DMS 273 treated with DMSO at 0.1 percent for 48 hours (cell line): ENCODE measurements around the gene FBN1.

Experiments used
- DNase-seq: peaks from one replicate; lab custom pipeline; 2025; lab: John Stamatoyannopoulos, UW

The FBN1 gene

DNA sequence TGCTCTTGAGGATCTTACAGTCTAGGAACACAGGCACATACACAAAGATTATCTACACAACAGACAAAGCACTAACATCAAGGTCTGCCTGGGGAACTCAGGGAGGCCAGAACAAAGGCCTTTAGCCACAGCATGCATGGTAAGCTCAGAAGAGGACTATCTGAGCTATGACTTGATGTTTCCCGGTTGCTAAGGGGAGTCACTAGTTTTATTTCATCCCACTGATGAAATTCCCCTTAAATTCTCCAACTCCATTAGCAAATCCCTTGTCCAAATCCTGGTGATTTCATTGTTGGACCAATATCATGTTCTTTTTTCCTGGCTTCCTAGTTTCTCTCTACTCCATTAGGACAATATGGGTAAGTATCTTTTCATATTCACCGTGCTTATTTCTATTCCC, 23.3 kb downstream of the FBN1 start:
- DNase-seq: no peak

DNA sequence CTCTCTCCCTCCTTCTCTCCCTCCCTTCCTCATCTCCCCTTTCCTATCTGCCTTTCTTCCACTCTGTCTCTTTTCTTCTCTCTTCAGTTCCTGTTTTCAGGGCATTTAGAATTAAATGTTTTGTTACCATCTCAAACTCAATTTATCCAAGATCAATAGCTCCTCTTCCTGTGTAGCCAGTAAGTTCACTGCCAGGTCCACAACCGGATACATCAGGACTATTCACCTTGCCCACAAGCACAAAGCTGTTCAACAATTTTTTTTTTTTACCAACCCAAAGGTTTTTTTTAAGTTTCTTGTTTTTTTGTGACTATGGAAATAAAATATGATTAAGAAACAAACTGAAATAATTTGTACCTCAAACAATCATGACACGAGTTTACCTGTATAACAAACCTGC, 26.1 kb downstream of the FBN1 start:
- DNase-seq: no peak

DNA sequence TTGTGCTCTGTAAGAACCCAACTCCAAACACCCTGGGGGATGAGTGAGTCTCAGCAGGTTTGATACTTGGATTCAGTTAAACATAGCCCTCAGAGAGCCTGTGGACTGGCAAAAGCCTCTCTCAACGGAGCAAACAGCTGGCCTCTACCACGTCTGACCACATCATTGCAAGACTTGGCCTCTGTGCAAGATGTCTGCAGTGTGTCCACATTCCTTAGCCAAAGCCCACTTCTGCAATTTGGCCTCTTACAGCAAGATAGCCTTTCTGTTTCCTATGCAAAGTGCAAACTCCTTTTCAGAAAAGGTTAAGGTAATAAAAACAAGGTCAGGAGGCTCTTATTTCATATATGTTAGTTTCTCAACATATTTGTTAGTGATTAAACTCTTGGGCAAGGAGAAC, 27.9 kb downstream of the FBN1 start:
- DNase-seq: no peak

DNA sequence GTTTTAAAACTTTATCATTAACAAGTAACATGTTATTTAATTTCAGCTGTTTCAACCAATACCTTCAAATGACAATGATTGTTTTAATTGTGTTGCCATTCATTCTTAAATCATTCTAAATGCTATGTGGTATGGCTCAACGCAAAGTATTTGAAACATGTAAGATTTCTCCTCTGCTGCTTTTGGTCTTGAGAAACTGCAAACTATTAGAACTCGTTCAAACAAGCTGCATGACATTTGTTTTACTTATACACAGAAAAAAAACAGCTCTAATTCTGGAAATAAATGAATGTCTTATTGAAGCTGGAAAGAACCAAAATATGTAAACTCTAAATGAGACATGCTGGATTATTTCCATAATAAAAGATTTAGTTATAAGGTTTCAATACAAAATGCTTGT, 29.3 kb downstream of the FBN1 start:
- no peak for DNase-seq

DNA sequence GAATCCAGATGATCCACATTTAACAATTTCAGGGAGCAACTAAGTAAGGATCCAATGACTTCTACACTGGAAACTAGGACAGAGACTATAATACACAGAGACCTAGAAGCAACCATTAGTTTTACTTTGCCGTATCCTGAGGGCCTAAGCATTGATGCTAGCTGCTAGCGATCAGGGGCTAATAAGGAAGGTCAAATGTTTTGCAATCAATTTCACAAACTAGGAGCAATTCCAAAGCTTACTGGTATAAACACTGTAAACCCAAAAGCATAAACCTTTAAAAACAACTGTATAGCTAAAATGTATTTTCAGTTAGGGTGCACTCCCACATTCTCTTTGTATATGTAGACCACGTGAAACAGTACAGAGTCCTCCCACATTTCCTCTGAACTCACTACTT, 31.5 kb downstream of the FBN1 start:
- no peak for DNase-seq

DNA sequence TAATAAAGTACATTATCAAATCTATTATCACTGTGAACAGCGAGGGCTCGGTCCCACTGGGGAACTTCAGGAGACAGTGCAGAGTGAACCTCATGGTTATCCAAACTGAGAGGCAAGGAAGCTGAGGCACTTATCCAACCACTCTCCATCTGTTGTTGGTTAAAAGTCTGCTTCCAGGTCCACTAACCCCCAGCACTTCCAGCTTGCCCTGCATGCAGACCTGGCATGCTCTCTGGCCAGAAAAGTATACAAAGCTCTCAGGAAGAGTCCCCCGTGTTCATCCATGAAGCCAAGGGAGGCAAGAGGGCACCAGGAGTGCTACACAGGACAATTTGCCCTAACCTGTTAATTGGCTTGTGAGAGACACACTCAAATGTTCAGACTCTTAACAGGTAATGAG, 36.0 kb downstream of the FBN1 start:
- no peak for DNase-seq

DNA sequence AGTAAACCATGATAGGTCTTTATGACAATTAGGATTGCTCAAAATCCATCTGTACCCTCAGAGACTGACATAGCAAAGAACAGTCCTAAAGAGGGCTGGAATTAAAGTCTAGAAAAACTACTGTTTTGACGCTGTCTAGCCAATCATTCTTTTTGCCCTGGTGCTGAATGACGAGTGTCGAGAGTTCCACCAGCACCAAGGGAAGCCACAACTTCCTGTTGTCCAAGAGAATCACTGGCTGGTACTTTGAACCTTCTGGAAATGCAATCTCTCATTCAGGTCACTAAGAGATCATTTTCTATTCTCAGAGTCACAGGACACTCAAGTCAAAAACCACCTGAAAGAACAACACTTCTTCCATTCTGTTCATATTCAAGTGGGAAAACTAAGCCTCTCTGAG, 37.7 kb downstream of the FBN1 start:
- DNase-seq: no peak

DNA sequence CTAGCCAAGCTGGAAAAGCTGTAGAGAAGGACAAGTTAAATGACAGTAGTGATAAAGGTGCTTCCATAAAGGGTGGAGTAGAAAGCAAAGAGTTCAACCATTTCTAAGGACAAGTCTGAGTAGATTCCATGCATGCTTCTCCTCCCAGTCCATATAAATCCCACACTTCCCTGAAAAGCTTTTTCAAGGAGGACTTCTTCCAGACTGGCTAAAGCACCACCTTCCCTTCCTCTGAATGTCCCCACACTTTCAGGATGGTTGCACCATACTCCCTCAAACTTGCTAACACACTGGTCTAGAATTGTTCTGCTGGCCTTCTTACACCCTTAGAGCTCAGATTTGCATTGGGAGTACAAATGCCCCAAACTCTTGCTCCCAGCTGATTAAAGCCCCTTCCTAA, 40.9 kb downstream of the FBN1 start:
- no peak for DNase-seq

DNA sequence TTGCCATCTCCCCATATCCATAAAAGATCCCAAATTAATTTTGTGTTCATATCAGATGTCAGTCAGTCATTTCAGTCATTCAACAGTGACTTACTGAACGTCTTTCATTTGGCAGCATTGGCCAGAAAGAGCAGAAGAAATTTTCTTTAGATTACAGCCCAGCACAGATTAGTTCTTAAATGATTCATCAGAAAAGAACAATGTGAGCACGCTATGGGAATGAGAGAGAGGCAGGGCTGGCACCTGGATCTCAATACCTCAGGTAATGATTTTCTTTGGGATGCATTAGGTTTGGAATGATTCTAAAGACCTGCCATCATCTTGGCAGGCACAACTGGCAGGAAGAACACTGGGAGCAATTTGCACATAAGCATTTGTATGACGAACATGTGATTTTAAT, 41.6 kb downstream of the FBN1 start:
- DNase-seq: no peak

DNA sequence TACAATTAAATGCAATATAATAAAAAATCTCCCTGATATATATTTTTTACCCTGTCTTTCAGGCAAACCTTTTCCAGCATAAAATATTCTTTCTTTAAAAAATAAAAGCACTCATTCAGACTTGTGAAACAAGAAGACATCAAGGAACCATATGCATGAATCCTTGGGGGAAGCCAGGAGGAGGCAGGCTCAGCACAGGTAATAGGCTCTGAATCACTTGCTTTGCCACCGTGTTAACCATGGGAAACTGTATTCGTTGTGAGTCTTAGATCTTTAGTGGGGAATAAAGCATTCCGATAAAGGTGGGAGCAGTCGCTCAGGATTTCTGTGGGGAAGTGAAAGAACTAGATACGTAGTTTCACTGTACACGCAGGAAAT, 42.4 kb downstream of the FBN1 start:
- DNase-seq: no peak

DNA sequence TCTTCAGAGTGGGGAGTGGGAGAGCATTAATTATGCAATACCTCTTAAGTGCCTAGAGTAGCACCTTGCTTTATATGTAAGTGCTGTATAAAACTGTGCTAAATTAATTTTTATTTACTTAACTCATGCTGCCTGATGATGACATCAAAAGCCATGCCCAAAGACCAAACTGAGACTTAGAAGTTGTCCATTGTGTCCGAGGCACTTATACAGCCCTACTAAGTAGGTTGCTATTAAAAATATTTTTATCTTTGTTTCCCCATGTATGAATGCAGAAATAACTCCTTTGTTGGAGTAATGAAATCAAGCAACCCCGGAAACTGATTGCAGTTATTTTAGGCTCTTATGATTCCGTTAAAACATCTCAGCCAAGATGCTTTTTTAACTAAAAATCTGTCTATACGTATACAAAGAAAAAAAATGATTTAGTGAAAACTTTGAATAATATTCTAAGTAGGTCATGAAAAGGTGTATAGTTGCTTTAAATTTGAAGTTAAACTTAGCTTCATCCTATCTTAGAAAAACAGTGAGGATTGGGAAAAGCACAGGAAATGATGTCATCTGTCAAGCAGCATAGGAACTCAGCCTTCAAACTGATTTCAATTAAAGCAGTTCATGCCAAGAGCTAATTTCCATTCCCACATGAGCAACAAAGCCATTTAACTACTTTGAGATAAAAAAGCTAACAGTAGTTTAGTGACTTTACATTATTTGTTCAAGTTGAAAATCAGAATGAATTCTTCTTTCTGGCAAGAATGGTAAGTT, 43.0 kb downstream of the FBN1 start:
- DNase-seq: no peak

DNA sequence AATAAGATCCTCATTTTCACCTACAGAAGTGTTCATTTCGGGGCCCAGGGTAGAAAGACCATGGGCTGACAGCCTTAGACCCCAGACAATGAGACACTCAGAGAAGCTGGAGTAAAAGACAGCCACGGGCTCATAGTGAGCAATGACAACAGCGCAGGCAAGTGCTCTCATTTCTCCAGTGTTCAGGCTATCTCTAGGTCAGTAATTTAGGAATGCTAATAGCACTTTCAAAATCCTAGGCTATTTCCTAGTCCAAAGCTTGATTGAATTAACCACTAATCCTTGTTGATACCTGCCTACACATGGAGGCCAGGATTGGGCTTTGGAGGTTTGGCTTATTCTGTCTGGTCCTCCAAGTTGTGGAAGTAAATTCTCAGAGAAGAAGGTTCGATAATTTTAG, 44.4 kb downstream of the FBN1 start:
- DNase-seq: no peak

DNA sequence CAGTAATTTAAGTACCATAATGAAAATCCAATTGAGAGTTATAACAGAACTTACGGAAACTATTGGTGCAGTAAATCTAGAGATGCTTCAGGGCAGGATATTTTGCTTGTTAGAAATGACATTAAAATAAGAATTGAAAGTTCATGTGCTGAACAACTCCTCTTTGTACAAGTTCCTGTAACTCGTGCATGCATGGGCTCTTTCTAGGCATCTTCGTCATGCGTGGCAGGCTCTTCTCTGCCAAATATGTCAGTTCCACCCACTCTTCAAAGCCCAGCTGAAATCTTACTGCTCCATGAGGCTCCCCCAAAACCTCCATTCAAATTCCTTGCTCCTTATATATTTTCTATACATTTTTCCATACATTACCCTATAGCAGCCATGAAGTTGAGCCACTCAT, 48.7 kb downstream of the FBN1 start:
- no peak for DNase-seq

DNA sequence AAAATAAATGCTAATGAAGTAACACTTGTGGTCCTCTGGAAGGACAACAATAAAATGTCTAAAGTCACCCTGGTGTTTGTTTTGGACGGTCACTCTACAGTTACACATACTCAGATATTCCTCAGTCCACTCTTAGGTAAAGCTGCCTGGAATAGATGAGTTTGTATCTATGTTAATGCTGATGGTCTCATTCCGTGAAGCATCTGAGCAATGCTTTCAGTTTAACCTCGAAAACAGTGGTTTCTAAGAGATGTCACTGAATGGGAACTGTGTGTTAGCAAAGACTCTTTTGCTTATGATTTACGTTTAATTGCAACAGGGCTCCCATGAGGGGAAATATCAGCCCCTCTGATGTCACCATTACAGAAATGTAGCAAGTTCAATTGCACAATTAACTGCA, 49.1 kb downstream of the FBN1 start:
- DNase-seq: no peak

DNA sequence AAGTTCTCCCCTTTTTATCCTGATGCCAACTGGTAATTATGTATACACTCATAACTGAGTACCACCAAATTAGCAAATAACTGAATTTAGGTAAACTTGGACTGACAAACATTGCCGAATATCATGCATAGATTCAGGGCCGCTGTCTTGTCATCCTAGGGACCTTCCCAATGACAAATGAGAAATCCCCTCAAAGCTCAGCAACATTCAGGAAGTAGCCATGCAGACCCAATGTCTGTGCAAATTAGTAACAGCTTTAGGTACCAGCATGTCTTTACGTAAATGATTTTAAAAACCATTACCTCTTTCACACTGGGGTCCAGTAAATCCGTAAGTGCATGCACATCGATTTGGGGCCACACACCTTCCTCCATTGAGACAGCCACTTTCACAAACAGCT, 49.5 kb downstream of the FBN1 start:
- no peak for DNase-seq

DNA sequence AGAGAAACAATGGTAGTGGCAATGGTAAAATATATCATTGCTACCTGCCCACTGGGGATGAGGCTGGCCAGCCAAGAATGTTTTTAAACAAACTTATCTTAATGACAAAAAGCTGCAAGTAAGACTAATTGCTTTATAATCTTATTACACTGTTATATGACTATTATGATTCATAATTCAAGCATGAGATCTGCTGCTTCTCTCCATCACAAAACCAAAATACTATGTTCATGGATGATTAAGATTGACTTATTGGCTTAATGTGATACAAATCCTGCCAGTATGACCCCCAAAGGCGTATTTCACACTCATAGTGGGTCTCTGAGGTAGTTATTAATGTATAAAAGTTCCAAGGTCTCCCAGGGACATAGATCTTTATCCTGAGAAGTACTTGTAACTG, 52.6 kb downstream of the FBN1 start:
- no peak for DNase-seq

DNA sequence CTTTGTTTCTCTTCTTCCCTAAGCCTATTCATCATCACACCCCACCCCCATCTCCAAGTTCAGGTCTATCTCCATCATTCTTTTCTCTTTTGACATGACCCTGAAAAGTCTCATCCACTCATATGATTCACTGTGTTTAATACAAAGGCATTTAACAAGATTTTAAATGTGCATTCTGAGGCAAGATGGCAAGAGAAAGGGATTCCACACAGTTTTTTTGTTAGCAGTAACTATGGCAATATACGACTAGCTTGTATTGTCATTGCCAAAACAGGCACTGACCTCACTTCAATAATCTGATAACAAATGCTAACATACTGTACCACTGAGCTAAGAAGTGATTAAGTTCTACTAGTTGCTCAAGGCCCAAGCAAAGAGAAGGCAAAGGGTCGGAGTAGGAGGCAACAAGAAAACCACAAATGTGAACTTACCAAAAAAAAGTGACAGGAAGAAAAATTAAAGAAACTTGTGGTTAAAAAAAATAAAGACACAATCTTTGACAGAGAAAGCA, 53.2 kb downstream of the FBN1 start:
- no peak for DNase-seq

DNA sequence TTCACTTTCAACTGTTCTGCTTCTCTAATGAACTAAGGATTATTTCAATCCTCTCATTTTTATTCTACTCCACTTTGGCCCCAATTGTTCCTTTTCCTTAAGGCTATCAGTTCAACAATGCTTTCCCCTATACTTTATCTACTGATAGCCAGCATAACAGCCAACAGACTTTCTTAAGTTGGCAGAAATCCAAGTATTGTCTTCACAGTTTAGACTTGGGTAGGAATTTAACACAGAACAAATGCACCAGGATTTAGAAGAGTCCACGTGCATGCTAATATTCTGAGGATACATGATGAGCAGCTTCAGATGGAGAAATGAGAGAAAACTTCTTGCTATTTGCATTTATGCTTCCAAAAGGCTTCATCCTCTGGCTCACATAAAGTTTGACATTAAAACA, 54.8 kb downstream of the FBN1 start:
- no peak for DNase-seq

DNA sequence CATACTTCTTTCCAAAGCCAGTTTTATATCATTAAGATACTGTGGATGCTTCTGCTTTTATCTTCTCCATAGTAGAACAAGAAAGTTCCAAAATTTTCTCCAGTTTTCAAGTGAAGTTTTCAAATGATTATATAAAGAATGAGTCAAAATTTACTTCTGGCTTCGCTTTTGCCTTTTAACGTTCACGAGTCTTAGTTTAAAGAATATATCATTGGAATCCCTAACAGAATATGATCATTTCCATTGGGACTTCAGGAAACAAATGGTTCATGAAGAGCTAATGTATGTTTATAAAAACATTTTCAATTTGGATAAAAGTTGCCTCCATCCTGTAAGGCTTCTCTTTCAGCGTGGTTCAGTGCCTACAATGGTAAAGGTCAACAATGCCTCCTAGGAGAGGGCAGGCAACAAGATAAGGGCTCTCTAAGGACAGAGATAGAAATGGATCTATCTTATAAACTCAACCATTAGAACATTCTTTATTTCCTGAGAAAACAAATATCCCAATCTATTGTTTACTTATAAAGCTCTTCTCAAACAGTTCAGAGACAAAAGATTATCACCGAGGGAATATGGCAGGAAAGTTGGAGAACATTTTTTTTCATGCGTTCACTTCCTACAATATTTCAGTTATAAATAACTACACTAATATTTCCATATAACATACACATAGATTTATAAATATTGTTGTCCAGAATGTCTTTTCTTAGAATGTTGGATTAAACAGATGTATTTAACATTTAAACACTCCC, 60.5 kb downstream of the FBN1 start:
- DNase-seq: no peak

DNA sequence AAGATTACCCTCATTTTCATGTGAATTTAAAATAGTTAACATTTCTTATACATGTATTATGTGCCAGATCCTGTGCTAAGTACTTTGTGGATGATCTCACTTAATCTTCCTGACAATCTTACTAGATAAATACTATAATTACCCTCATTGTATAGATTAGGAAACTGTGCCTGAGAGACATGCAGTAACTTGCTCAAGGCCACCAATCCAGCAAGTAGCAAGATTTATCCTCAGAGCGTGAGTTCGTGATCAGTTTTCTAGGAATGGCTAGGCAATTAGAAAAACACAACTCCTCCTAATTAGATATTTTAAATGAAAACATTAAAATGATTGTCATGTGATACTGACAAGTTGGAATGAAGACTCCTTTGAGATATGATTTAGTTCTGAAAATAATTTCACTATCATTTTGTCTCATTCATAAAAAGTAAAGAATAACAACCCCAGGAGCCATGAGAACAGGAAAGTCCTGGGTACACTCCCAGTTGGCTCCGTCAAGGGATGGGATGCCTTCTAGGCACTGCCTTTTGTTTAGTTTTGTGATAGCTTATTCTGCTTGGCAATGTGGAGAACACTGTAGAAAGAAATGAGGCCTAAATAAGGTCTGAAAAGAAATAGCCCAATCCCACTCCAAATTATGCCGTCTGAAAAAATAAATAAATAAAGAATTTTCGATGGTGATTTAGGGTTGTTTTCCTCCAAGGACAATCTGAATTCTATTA, 61.3 kb downstream of the FBN1 start:
- DNase-seq: no peak

DNA sequence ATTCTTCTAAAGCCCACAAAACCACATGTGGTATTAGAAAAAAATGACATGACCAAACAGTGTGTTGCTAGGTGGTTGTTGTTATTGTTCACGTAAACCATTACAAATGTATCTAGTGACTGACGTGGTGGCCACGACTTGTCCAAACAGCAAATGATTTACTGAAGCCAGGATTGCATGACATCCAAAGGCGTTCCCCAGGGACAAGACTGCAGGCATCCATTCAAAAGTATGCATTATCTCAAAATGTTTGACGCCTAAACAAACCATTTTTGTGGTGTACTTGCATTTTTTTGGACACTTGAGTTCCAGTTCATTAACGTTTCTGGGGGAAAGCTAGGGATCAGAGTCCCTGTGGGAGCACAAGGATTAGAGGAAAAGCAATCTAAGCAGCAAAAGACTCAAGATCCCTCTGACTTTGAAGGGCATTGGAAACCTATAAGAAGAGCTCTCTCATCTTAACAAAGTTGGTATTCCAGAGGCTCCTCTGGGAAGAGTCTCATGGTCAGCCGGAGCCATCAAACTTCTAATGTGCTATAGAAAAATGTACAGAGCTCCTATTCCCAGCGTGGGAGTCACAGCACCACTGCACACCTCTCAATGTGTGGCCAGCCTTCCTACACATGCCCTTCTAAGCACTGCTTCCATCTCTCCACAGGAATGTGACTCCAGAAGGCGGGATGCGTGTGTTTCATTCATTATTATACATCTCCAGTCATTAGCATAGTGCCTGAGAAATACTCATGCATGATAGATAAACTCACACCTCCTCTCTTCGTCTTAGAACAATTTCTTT, 62.9 kb downstream of the FBN1 start:
- DNase-seq: no peak

DNA sequence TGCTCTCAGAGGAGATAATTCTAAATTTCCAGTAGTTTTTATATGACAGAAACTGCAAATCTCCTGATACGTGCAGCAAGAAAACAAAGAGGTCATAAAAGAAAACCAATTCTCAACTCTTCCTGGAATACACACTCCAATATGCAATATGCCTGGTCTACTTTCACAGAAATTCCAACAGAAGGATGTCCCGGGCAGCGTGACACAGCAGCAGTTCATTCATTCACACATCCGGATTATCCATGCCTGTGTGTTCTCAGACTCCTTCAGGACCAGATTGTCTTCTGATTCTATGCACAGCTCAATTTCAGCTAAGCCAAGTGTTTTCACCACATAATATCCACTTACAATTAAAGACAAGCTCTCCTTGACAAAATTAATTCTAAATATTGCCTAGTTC, 64.3 kb downstream of the FBN1 start:
- DNase-seq: no peak
